ENCODE measurements around the gene EXD3. TPM values are rescaled to one million over a fixed set of nuclear protein-coding genes. Genes with fewer than 3 reads are reported as not detected.

The EXD3 gene
- total RNA-seq, 1 donor from 2014 or later: 16.7 TPM

DNA sequence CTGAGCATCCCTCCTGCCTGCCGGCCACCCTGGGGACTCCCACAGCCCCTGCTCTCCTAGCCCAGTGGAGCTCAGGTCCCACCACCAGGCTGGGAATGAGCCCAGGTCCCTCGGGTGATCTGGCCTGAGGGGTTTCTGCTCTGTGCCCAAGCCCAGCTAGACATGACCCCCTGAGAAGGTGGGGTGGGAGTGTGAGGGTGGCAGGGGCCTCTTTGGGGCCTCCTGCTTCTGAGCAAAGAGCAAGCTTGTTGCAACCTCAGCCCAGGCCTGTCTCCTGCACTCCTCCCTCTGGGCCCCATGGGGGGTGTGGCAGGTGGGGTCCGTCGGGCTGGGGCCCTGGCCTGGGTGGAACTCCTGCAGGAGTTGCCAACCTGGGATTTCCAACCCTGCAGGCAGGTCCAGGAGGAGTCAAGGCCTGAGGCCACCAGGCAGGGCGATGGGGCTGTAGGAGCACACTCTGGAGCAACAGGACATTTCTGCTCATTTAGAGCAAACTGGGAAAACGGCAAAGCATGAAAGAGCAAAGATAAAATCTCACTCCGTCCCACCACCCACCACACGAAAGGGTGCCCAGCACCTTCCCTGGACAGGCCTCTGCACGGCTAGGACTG is 109.5 kb downstream of the EXD3 start:
- H3K9me3 ChIP-seq: no peaks in the 10 kb centered on the region
- H3K4me3 ChIP-seq: no peak overlapping the region
- no peaks in the 10 kb centered on the region for H3K36me3 ChIP-seq
- TF ChIP-seq, protein P1, sequence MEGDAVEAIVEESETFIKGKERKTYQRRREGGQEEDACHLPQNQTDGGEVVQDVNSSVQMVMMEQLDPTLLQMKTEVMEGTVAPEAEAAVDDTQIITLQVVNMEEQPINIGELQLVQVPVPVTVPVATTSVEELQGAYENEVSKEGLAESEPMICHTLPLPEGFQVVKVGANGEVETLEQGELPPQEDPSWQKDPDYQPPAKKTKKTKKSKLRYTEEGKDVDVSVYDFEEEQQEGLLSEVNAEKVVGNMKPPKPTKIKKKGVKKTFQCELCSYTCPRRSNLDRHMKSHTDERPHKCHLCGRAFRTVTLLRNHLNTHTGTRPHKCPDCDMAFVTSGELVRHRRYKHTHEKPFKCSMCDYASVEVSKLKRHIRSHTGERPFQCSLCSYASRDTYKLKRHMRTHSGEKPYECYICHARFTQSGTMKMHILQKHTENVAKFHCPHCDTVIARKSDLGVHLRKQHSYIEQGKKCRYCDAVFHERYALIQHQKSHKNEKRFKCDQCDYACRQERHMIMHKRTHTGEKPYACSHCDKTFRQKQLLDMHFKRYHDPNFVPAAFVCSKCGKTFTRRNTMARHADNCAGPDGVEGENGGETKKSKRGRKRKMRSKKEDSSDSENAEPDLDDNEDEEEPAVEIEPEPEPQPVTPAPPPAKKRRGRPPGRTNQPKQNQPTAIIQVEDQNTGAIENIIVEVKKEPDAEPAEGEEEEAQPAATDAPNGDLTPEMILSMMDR (IDR thresholded peaks at IDR 0.05): no peak
- intact Hi-C loops (cut with DNase I): no loop called here
- peak in 1 of 2 donors; percentile 61 for DNase-seq (ENCODE audit: low spot score in 2 of 2)
- no peak overlapping the region for H3K27ac ChIP-seq
- H3K4me1 ChIP-seq: peaks cover 7 to 10% of the 10 kb centered on the region in 2 donors
- peaks cover 16% of the 10 kb centered on the region for H3K27me3 ChIP-seq

DNA sequence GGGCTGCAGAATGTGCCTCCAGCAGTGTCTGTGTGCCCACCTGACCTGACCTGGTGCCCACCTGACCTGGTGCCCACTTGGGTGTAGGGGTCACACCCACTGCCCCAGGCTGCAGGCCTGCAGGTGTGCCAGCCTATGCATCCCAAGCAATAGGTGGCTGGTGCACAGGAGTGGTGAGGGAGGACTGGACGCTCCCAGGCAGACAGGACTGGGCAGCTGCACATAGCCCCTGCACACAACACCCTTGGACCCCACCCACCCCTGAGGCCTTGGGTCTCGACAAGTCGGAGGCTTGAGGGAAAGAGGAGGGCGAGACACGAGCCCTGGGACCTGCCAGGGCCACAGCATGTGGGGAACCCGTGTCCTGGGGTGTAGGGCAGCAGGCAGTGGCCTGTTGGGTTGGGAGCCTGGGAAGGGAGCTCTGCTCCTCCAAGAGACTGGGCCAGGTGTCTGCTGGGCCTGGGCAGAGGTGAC is 110.1 kb downstream of the EXD3 start:
- H3K9me3 ChIP-seq: no peaks in the 10 kb centered on the region
- no peak overlapping the region for H3K27ac ChIP-seq
- no peaks in the 10 kb centered on the region for H3K36me3 ChIP-seq
- TF ChIP-seq, protein P1 (IDR thresholded peaks at IDR 0.05): no peak
- H3K4me3 ChIP-seq: no peak overlapping the region
- no peak for DNase-seq (ENCODE audit: low spot score in 2 of 2)
- peaks cover 7 to 10% of the 10 kb centered on the region in 2 donors for H3K4me1 ChIP-seq
- intact Hi-C loops (cut with DNase I): no loop called here
- H3K27me3 ChIP-seq: peaks cover 10% of the 10 kb centered on the region

DNA sequence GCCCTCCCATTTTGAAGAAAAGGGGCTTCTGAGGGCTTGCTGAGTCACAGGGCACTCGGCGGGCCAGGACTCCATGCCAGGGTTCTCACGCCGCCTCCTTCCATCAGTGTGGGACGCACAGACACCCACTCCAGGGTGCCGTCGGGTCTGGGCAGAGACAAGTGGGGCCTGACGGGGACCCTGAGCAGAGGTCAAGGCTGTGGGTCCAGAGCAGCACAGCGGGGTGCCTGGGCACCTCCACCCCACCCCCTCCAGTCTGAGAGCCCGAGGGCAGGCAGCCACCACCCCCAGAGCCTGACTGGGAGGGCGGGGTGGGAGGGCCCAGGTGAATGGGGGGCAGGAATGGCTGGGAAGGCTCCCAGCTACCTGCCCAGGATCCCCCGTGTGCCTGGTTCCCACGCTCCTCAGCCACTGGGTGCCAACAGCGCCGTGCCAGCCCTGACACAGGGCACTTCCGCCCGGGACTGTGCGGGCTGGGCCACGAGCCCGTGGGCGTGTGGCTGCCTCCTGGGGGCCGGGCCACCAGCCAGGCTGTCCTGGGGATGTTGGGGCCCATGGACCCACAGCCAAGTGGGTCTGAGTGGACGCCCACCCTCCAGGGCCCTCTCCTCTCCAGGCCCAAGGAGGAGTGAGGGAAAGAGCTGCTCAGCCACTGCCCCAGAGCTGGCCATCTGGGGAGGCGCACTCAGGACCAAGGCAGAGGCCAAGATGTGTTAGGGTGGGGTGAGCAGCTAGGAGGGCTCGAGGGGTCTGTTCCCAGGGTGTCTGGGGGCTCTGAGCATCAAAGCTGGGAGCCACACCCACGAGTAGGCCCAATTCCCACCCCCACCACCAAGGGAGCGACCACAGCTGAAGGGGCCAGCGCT is 110.7 kb downstream of the EXD3 start:
- H3K27me3 ChIP-seq: peaks cover 8% of the 10 kb centered on the region
- H3K4me3 ChIP-seq: no peak overlapping the region
- H3K9me3 ChIP-seq: no peaks in the 10 kb centered on the region
- intact Hi-C loops (cut with DNase I): no loop called here
- no peaks in the 10 kb centered on the region for H3K36me3 ChIP-seq
- no peak overlapping the region for H3K27ac ChIP-seq
- TF ChIP-seq, protein P1 (IDR thresholded peaks at IDR 0.05): no peak
- DNase-seq (ENCODE audit: low spot score in 2 of 2): peak in 1 of 2 donors; percentile 54
- H3K4me1 ChIP-seq: peaks cover 7 to 10% of the 10 kb centered on the region in 2 donors

DNA sequence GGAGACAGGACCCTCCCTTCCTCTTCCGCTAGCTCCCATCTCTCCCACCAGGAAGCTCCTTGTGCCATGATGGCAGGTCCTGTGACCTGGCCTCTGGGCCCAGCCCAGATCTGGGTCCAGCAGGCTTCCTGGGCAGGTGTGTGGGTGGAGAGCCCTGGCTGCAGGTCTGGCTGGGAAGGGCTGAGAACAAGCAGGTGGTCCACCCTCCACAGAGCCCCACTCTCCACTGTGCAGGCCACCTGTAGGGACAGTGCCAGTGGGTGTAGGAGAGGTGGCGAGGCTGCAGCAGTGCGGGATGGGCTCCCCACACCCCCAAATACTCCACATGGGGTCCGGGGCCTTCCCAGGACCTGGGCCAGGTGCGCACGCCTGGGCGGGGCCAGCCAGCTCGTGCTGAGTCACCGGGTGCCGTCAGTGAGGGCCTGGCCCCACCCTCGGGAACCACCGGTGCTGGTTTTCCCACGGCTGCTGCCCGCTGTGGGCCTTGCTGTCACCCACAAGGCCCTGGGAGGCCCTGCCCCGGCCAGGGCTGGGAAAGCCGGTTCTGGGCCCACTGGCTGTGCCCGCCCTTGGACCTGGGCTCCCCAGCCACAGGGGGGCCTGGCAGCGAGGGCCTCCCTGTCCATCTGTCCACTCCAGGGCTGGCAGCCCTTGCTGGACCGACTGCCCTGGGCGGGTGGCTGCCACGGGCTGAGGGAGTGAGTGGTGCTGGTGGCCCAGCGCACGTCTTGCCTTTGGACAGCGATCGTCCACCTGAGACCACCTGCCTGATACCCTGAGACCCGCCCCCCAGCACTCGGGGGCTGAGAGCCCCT is 111.6 kb downstream of the EXD3 start:
- Histone ChIP-seq H3K9me3 (no peaks in the 10 kb centered on the region), H3K4me3 (no peak overlapping the region), H3K4me1 (peaks cover 6% of the 10 kb centered on the region in 2 donors), H3K27me3 (peaks cover 8% of the 10 kb centered on the region), H3K36me3 (no peaks in the 10 kb centered on the region), H3K27ac (no peak overlapping the region)
- intact Hi-C loops (cut with DNase I): no loop called here
- TF ChIP-seq, protein P1 (IDR thresholded peaks at IDR 0.05): no peak
- peak in 1 of 2 donors; percentile 62 for DNase-seq (ENCODE audit: low spot score in 2 of 2)

DNA sequence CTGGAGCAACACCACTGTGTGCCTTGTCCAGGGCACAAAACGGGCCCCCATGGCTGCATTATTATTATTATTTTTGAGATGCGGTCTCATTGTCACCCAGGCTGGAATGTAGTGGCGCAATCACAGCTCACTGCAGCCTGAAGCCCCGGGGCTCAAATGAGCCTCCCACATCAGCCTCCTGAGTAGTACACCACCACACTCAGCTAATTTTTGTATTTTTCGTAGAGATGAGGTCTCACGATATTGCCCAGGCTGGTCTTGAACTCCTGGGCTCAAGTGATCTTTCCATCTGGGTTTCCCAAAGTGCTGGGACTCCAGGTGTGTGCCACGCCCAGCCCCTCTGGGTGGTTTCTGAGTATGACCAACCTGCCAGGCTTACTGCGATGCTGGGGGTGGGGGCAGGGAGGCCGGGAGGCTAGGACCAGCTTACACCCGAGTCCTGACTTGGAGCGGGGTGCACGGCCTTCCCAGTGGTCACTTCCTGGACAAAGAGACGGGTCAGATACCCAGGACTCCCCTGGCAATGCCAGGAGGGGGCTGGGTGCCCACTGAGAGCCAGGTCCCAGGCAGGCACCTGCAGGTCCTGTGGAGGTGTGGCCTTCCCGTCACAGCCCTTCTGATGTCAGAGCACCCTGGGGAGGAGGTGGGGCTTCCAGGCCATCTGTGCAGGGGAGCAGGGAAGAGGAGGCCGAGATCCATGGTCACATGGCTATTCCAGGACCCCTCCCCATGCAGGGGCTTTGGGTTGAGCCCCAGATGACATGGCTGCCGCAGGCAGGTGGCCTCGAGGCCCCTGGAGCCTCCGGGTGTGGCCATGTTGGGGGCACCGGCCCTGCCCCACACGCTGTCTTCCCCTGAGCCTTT is 112.5 kb downstream of the EXD3 start:
- no peaks in the 10 kb centered on the region for H3K36me3 ChIP-seq
- no peaks in the 10 kb centered on the region for H3K9me3 ChIP-seq
- no peak overlapping the region for H3K4me3 ChIP-seq
- intact Hi-C loops (cut with DNase I): no loop called here
- H3K27ac ChIP-seq: no peak overlapping the region
- DNase-seq (ENCODE audit: low spot score in 2 of 2): no peak
- H3K27me3 ChIP-seq: no peaks in the 10 kb centered on the region
- H3K4me1 ChIP-seq: peaks cover 7 to 8% of the 10 kb centered on the region in 2 donors
- TF ChIP-seq, protein P1 (IDR thresholded peaks at IDR 0.05): no peak
